ENCODE data around the gene ABTB1. TPM values are rescaled to one million over a fixed set of nuclear protein-coding genes. Genes with fewer than 3 reads are reported as not detected.

Gene ABTB1
- total and polyA plus RNA-seq, 9 donors: 5.5 to 64.4 (median 26.7) TPM

GRCh38 chr3:127712461-127712860 is 39.7 kb downstream of the ABTB1 start:
- Histone ChIP-seq H3K9me3 (no peaks in the 10 kb centered on the region), H3K27ac (no peak overlapping the region), H3K27me3 (no peaks in the 10 kb centered on the region), H3K36me3 (no peaks in the 10 kb centered on the region), H3K4me1 (ENCODE audit: insufficient read depth) (no peaks in the 10 kb centered on the region), H3K4me3 (no peak overlapping the region)
- DNase-seq: peak in 1 of 5 donors; percentile 6
- intact Hi-C loops (cut with DNase I): no loop called here
- 80 to 91% (median 82%) methylated on average over 9 of the region's 9 CpGs for WGBS, 3 donors
- TF ChIP-seq POLR2A (IDR thresholded peaks at IDR 0.05) (no peak), EP300 (IDR thresholded peaks at IDR 0.05) (no peak), CTCF (IDR thresholded peaks at IDR 0.05) (no peak)

GRCh38 chr3:127712881-127713771 is 40.4 kb downstream of the ABTB1 start:
- no peak for TF ChIP-seq CTCF (IDR thresholded peaks at IDR 0.05)
- no peak for TF ChIP-seq POLR2A (IDR thresholded peaks at IDR 0.05)
- TF ChIP-seq EP300 (IDR thresholded peaks at IDR 0.05): no peak
- H3K27me3 ChIP-seq: no peaks in the 10 kb centered on the region
- DNase-seq: peak in 1 of 5 donors; percentile 10
- H3K27ac ChIP-seq: no peak overlapping the region
- intact Hi-C loops (cut with DNase I): no loop called here
- no peak overlapping the region for H3K4me3 ChIP-seq
- H3K4me1 ChIP-seq (ENCODE audit: insufficient read depth): no peaks in the 10 kb centered on the region
- no peaks in the 10 kb centered on the region for H3K36me3 ChIP-seq
- 82 to 90% (median 87%) methylated on average over 9 of the region's 9 CpGs for WGBS, 3 donors
- H3K9me3 ChIP-seq: no peaks in the 10 kb centered on the region

GRCh38 chr3:127714125-127714571 is 41.4 kb downstream of the ABTB1 start:
- intact Hi-C loops (cut with DNase I): no loop called here
- H3K36me3 ChIP-seq: no peaks in the 10 kb centered on the region
- no peak overlapping the region for H3K27ac ChIP-seq
- 66 to 77% (median 74%) methylated on average over 10 of the region's 10 CpGs for WGBS, 3 donors
- no peaks in the 10 kb centered on the region for H3K4me1 ChIP-seq (ENCODE audit: insufficient read depth)
- peak in 1 of 5 donors; percentile 7 for DNase-seq
- H3K27me3 ChIP-seq: no peaks in the 10 kb centered on the region
- TF ChIP-seq POLR2A (IDR thresholded peaks at IDR 0.05) (no peak), CTCF (IDR thresholded peaks at IDR 0.05) (no peak), EP300 (IDR thresholded peaks at IDR 0.05) (no peak)
- no peak overlapping the region for H3K4me3 ChIP-seq
- H3K9me3 ChIP-seq: no peaks in the 10 kb centered on the region

- Histone ChIP-seq H3K36me3 (no peaks in the 10 kb centered on the region), H3K27me3 (no peaks in the 10 kb centered on the region), H3K4me1 (ENCODE audit: insufficient read depth) (no peaks in the 10 kb centered on the region), H3K27ac (no peak overlapping the region), H3K4me3 (no peak overlapping the region), H3K9me3 (no peaks in the 10 kb centered on the region)
- intact Hi-C loops (cut with DNase I): no loop called here
- TF ChIP-seq POLR2A (IDR thresholded peaks at IDR 0.05) (no peak), CTCF (IDR thresholded peaks at IDR 0.05) (no peak), EP300 (IDR thresholded peaks at IDR 0.05) (no peak)
- WGBS, 3 donors: 93 to 97% (median 94%) methylated on average over 5 of the region's 5 CpGs
- peak in 1 of 5 donors; percentile 1 for DNase-seq
Observed at GRCh38 chr3:127714866-127715265, 42.1 kb downstream of the ABTB1 start.

Data from ovary (tissue), 9 donors.